ENCODE results near the gene MEGF6. TPM values are rescaled to one million over a fixed set of nuclear protein-coding genes. Genes with fewer than 3 reads are reported as not detected.
A peak's percentile ranks its signal among the peaks of the same experiment; 100 is the strongest.

The MEGF6 gene
- total RNA-seq, 1 donor from 2014 or later, result 7.3 TPM

- ATAC-seq (ENCODE audit: poor library complexity), result no peak
- no peak for DNase-seq
- intact Hi-C loops (cut with DNase I), result loop anchor here (10.0 kb wide), 1 partner anchor 155 kb away; no protein-coding TSS in a partner anchor
Observed at GRCh38 chr1:3569436-3569835, 41.9 kb downstream of the MEGF6 start.

- intact Hi-C loops (cut with DNase I), result loop anchor here (10.0 kb wide), 1 partner anchor 156 kb away; no protein-coding TSS in a partner anchor
- ATAC-seq (ENCODE audit: poor library complexity) (peak; percentile 79), DNase-seq (peak; percentile 53)
Observed at GRCh38 chr1:3568815-3569435, 42.4 kb downstream of the MEGF6 start.

- intact Hi-C loops (cut with DNase I), result loop anchor here (2.0 to 10.0 kb wide), 2 partner anchors 50 to 158 kb away; no protein-coding TSS in a partner anchor
- no peak for DNase-seq
- no peak for ATAC-seq (ENCODE audit: poor library complexity)
Observed at GRCh38 chr1:3566951-3567804, 44.1 kb downstream of the MEGF6 start.

- no peak for DNase-seq
- ATAC-seq (ENCODE audit: poor library complexity), result no peak
- intact Hi-C loops (cut with DNase I), result loop anchor here (2.0 to 10.0 kb wide), 2 partner anchors 51 to 159 kb away; no protein-coding TSS in a partner anchor
Observed at GRCh38 chr1:3566003-3566885, 45.1 kb downstream of the MEGF6 start.

- intact Hi-C loops (cut with DNase I), result loop anchor here (10.0 kb wide), 1 partner anchor 160 kb away; no protein-coding TSS in a partner anchor
- DNase-seq (no peak), ATAC-seq (ENCODE audit: poor library complexity) (peak; percentile 57)
Observed at GRCh38 chr1:3564921-3565831, 46.1 kb downstream of the MEGF6 start.

GRCh38 chr1:3563610-3564009 lies 47.7 kb downstream of the MEGF6 start:
- DNase-seq (no peak), ATAC-seq (ENCODE audit: poor library complexity) (no peak)
- intact Hi-C loops (cut with DNase I), result loop anchor here (10.0 kb wide), 1 partner anchor 161 kb away; no protein-coding TSS in a partner anchor

- intact Hi-C loops (cut with DNase I), result loop anchor here (10.0 kb wide), 1 partner anchor 162 kb away; no protein-coding TSS in a partner anchor
- ATAC-seq (ENCODE audit: poor library complexity) (no peak), DNase-seq (no peak)
Observed at GRCh38 chr1:3563125-3563524, 48.2 kb downstream of the MEGF6 start.

- DNase-seq, result no peak
- intact Hi-C loops (cut with DNase I), result loop anchor here (10.0 kb wide), 1 partner anchor 162 kb away; no protein-coding TSS in a partner anchor
- no peak for ATAC-seq (ENCODE audit: poor library complexity)
Observed at GRCh38 chr1:3562712-3563111, 48.6 kb downstream of the MEGF6 start.

- intact Hi-C loops (cut with DNase I), result loop anchor here (10.0 kb wide), 1 partner anchor 163 kb away; no protein-coding TSS in a partner anchor
- ATAC-seq (ENCODE audit: poor library complexity) (no peak), DNase-seq (no peak)
Observed at GRCh38 chr1:3561702-3562101, 49.6 kb downstream of the MEGF6 start.

- intact Hi-C loops (cut with DNase I), result loop anchor here (10.0 kb wide), 1 partner anchor 164 kb away; no protein-coding TSS in a partner anchor
- no peak for ATAC-seq (ENCODE audit: poor library complexity)
- DNase-seq, result no peak
Observed at GRCh38 chr1:3560981-3561380, 50.3 kb downstream of the MEGF6 start.

GRCh38 chr1:3560251-3560871 lies 50.9 kb downstream of the MEGF6 start:
- DNase-seq (no peak), ATAC-seq (ENCODE audit: poor library complexity) (peak; percentile 32)
- intact Hi-C loops (cut with DNase I), result loop anchor here (10.0 kb wide), 1 partner anchor 164 kb away; no protein-coding TSS in a partner anchor

GRCh38 chr1:3558036-3558726 lies 53.1 kb downstream of the MEGF6 start:
- ATAC-seq (ENCODE audit: poor library complexity) (no peak), DNase-seq (no peak)
- intact Hi-C loops (cut with DNase I), result no loop called here

- no peak for DNase-seq
- no peak for ATAC-seq (ENCODE audit: poor library complexity)
- intact Hi-C loops (cut with DNase I), result no loop called here
Observed at GRCh38 chr1:3557366-3557765, 53.9 kb downstream of the MEGF6 start.

GRCh38 chr1:3556336-3556735 lies 55.0 kb downstream of the MEGF6 start:
- ATAC-seq (ENCODE audit: poor library complexity) (no peak), DNase-seq (no peak)
- intact Hi-C loops (cut with DNase I), result no loop called here

GRCh38 chr1:3555131-3555920 lies 56.0 kb downstream of the MEGF6 start:
- intact Hi-C loops (cut with DNase I), result no loop called here
- ATAC-seq (ENCODE audit: poor library complexity) (no peak), DNase-seq (no peak)

GRCh38 chr1:3553940-3554223 lies 57.4 kb downstream of the MEGF6 start:
- ATAC-seq (ENCODE audit: poor library complexity) (no peak), DNase-seq (no peak)
- intact Hi-C loops (cut with DNase I), result no loop called here
